Panc1 (cell line): Measurements from ENCODE around the gene CD58. TPM values are rescaled to one million over a fixed set of nuclear protein-coding genes. Genes with fewer than 3 reads are reported as not detected.
"Not testable (repeated sequence)": the region's sequence is repeated elsewhere in the genome, so short reads cannot be mapped to it uniquely, and the experiment has no call there.

Experiments
- ATAC-seq: fragments of 200-7000 bp; cut with Tn5 transposase; 2 replicates; pipeline ENCODE4 v1.9.1; 2020; ENCODE audit warnings: mild to moderate bottlenecking, moderate library complexity
- BruUV-seq: library from RNA; stranded (reverse); fragments of 400-500 nt; replicated peaks from 2 replicates; lab custom pipeline; 2021; lab: Mats Ljungman, UMichigan
- CTCF ChIA-PET: fragments of 300-600 bp; sonication (Branson Sonifier 250); formaldehyde crosslinking; loops from one replicate; lab custom pipeline; 2022; ENCODE audit warnings: antibody characterized with exemption; lab: Charles Lee
- POLR2A ChIA-PET: fragments of 300-600 bp; sonication (Branson Sonifier 250); formaldehyde crosslinking; loops from one replicate; lab custom pipeline; 2022; ENCODE audit warnings: antibody characterized with exemption; lab: Charles Lee
- DNase-seq: peaks from one replicate; pipeline ENCODE4 v3.0.0-alpha.2; 2010; ENCODE audit warnings: low read depth, low spot score
- H3K27ac ChIP-seq: 2 replicates; pipeline ENCODE4 v1.5.1; 2011; ENCODE audit warnings: mild to moderate bottlenecking, low read length, inconsistent platforms
- H3K27me3 ChIP-seq: fragments of 200-500 bp; sonication (Bioruptor generic); 2 replicates; pipeline ENCODE4 v1.6.0; 2014; ENCODE audit warnings: low read length, inconsistent platforms; ENCODE audit not compliant: control insufficient read depth, insufficient read depth
- H3K36me3 ChIP-seq: fragments of 200-500 bp; sonication (Bioruptor generic); 2 replicates; pipeline ENCODE4 v1.5.1; 2014; ENCODE audit warnings: inconsistent platforms, mild to moderate bottlenecking, low read length, moderate library complexity; ENCODE audit not compliant: control insufficient read depth, insufficient read depth
- H3K4me1 ChIP-seq: 2 replicates; pipeline ENCODE4 v1.5.1; 2011; ENCODE audit warnings: inconsistent platforms, mild to moderate bottlenecking, low read length, moderate library complexity; ENCODE audit not compliant: control insufficient read depth, insufficient read depth
- H3K4me3 ChIP-seq, 2 experiments: 2 replicates each; pipeline ENCODE4 v1.5.1; 2011 to 2012; ENCODE audit warnings: low read depth in 2 of 2, low read length in 2 of 2, mild to moderate bottlenecking in 2 of 2, inconsistent platforms in 1 of 2, moderate library complexity in 1 of 2
- H3K9me3 ChIP-seq: fragments of 200-500 bp; sonication (Bioruptor generic); 2 replicates; pipeline ENCODE4 v1.5.1; 2014; ENCODE audit warnings: low read depth, mild to moderate bottlenecking, inconsistent platforms, low read length, moderate library complexity; ENCODE audit not compliant: control insufficient read depth, insufficient read depth
- CTCF ChIP-seq: fragments of 450-650 bp; IDR thresholded peaks from 2 replicates; pipeline ENCODE4 v1.5.1; 2017; ENCODE audit warnings: mild to moderate bottlenecking
- REST ChIP-seq, 2 experiments: IDR thresholded peaks; 2 replicates each; pipeline ENCODE4 v1.6.1; 2011 to 2012; ENCODE audit warnings: low read depth in 2 of 2, control low read depth in 1 of 2, low read length in 1 of 2, mild to moderate bottlenecking in 1 of 2, moderate library complexity in 1 of 2; ENCODE audit not compliant: insufficient read depth in 1 of 2
- SIN3A ChIP-seq: IDR thresholded peaks from 2 replicates; pipeline ENCODE4 v1.6.1; 2012; ENCODE audit warnings: low read depth, mild to moderate bottlenecking, low read length, moderate library complexity, borderline replicate concordance; ENCODE audit not compliant: insufficient read depth
- TCF7L2 ChIP-seq: IDR thresholded peaks from 2 replicates; pipeline ENCODE4 v1.6.1; 2011; ENCODE audit warnings: mild to moderate bottlenecking, low read depth, low read length, inconsistent platforms
- in situ Hi-C: cut with HindIII; loops from 2 replicates; pipeline ENCODE4 v1.10.0; 2016; ENCODE audit warnings: low sequenced_read_pairs, low pct_unique_long_range_greater_than_20kb
- intact Hi-C: fragments of 100-400 bp; cut with micrococcal nuclease; formaldehyde crosslinking; loops from one replicate; pipeline ENCODE4 v1.10.0; 2022; ENCODE audit not compliant: unreplicated experiment
- total RNA-seq: library from RNA; stranded (reverse); gene quantifications from one replicate; pipeline ENCODE4 v1.2.1, GENCODE V29; 2021; ENCODE audit not compliant: unreplicated experiment

The CD58 gene
- total RNA-seq, 1 experiment from 2014 or later = 12.6 TPM

- in situ Hi-C loops, H3K9me3 ChIP-seq, H3K27me3 ChIP-seq, H3K4me1 ChIP-seq, POLR2A ChIA-PET, BruUV-seq, H3K36me3 ChIP-seq, H3K27ac ChIP-seq, CTCF ChIA-PET, intact Hi-C loops, DNase-seq, H3K4me3 ChIP-seq: not testable (repeated sequence)
- ATAC-seq = peak; percentile 48; the same call in 1 of the 2 replicates
Measured at GRCh38 chr1:116589101-116589735, 18.4 kb upstream of the CD58 start.

- CTCF ChIA-PET = no interaction called here
Measured at GRCh38 chr1:116587501-116588227, 16.8 kb upstream of the CD58 start.

More at GRCh38 chr1:116587501-116588227, 16.8 kb upstream of the CD58 start:
- no peaks in the 10 kb centered on the region for H3K9me3 ChIP-seq
- in situ Hi-C loops = no loop called here
- H3K4me3 ChIP-seq = no peak overlapping the region
- H3K4me1 ChIP-seq = no peaks in the 10 kb centered on the region
- TF ChIP-seq REST (IDR thresholded peaks at IDR 0.05; ENCODE audit: insufficient read depth in 1 of 2, low read depth in 2 of 2, low read length in 1 of 2) (no peak), CTCF (no peak), SIN3A (no peak), TCF7L2 (no peak)
- ATAC-seq = no peak
- H3K27ac ChIP-seq = no peak overlapping the region
- H3K36me3 ChIP-seq = no peaks in the 10 kb centered on the region
- DNase-seq = no peak
- intact Hi-C loops = no loop called here
- BruUV-seq = no TSS peak
- POLR2A ChIA-PET = no interaction called here
- H3K27me3 ChIP-seq = no peaks in the 10 kb centered on the region
